ENCODE measurements around the gene ABCG8.

The ABCG8 gene

DNA sequence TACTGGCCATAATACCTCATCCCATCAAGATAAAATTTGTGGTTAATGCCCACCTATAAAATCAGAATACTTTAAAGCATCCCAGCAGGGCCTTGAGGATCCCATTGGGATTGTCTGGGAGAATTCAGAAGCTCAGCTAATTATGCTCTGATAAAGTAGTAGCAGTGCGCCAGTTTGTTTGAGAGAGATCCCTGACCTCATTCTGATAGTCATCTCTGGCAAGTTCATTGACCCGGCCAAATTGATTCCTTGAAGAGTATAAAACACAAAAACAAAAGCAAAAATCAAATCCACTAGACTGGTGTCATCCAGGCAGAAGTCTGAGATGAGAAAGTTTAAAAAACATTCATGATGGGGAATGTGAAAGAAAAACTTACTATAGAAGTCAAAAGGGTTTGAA lies 14.3 kb upstream of the ABCG8 start:
- peak in 1 of 42 donors; percentile 5 for DNase-seq
- intact Hi-C loops (cut with DNase I) = no loop called here

GRCh38 chr2:43824951-43825493 lies 13.7 kb upstream of the ABCG8 start:
- peak in 1 of 42 donors; percentile 4 for DNase-seq
- intact Hi-C loops (cut with DNase I) = no loop called here

DNA sequence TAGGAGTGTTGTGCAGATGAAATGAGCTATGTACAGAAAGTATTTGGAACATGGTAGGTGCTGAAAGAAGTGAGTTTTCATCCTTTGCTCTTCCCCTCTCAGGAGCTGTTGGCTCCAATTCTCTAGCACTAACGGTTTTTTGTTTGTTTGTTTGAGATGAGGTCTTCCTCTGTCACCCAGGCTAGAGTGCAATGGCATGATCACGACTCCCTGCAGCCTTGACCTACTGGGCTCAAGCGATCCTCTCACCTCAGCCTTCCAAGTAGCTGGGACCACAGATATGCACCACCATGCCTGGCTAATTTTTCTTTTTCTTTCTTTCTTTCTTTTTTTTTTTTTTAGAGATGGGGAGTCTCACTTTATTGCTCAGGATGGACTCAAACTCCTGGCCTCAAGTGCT lies 12.9 kb upstream of the ABCG8 start:
- no peak for DNase-seq
- intact Hi-C loops (cut with DNase I) = no loop called here

DNA sequence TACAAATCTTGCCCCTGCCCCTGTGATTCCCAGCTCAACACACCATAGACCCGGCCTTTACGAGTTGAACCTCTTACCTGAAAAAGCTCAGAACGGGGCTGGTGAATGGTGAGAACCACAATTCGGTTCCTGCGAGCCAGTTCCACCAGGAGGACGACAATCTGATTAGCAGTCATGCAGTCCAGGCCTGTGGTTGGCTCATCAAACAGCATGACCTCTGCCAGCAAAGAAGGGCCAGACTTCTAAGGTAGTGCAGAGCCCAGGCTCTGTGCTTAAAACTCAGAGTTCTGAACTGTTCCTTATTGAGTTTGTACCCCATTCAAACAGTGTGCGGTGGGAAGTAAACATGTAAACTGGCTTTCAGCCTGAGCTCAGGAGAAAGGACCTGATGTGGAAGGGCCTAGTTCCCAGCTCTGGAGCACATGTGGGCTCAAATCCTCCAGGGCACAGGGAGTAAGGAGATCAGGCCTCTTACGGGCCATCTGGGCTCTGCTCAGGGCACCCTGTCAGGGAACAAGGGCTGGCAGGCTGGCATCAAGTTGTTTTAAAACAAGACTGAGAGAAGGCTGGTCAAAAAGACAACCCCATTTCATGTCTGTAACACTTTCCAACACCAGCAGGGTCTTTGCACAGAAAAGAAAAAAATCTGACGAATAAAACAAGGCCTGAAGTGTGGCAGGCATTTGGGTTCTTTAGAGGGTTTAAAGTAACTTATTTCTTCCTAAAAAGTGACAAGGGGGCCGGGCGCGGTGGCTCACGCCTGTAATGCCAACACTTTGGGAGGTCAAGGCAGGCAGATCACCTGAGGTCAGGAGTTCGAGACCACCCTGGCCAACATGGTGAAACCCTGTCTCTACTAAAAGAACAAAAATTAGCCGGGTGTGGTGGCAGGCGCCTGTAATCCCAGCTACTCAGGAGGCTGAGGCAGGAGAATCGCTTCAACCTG lies 12.2 kb upstream of the ABCG8 start:
- intact Hi-C loops (cut with DNase I) = no loop called here
- DNase-seq = no peak

DNA sequence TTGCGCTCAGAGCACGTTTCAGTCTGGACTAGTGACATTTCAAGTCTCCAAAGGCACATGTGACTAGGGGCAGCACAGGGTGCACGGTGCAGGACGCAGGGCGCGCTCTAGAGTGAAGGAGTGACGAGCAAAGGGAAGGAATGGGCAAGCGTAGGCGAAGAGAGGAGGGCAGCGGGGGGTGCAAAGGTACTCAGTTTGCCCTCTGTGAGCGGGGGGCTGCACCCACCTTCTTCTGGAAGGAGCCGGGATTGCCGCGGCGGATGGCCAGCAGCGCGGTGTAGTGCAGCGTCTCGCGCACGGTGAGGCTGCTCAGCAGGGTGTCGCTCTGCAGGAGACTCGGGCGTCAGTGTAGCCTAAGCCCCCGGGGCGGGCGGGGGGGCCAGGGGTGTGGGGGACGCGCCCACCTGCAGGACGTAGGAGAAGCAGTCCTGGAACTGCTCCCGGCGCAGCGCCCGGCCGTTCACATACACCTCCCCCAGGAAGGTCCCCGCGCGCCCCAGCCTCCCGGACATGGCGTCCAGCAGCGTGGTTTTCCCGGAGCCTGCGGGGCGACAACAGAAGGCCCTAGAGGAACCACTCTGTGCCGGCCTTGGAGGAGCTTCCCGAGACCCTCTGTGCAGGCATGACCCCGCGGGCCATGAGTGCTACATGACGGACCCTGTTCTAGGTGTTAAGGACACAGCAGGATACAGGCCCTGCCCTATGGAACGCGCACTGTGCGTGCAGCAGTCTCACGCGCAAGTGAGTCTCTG lies 7.1 kb upstream of the ABCG8 start:
- intact Hi-C loops (cut with DNase I) = no loop called here
- peak in 8 of 42 donors; percentile 8 to 46 (median 18) for DNase-seq

GRCh38 chr2:43832457-43832856 lies 6.3 kb upstream of the ABCG8 start:
- no peak for DNase-seq
- intact Hi-C loops (cut with DNase I) = no loop called here

DNA sequence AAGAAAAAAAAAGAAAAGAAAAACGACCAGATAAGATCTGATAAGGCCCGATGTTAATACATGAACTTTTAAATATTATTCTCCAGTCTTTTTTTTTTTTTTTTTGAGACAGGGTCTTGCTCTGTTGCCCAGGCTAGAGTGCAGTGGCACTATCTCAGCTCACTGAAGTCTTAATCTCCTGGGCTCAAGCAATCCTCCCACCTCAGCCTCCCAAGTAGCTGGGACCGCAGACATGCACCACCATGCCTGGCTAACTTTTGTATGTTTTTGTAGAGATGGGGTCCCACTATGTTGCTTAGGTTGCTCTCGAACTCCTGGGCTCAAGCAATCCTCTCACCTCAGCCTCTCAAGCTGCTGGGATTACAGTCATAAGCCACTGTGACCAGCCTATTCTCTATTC lies 1.7 kb upstream of the ABCG8 start:
- intact Hi-C loops (cut with DNase I) = no loop called here
- DNase-seq = peak in 2 of 42 donors; percentile 3 to 19

- intact Hi-C loops (cut with DNase I) = no loop called here
- peak in 3 of 42 donors; percentile 7 to 23 (median 21) for DNase-seq
These were observed 776 bp upstream of the ABCG8 start for GRCh38 chr2:43837831-43838559.

DNA sequence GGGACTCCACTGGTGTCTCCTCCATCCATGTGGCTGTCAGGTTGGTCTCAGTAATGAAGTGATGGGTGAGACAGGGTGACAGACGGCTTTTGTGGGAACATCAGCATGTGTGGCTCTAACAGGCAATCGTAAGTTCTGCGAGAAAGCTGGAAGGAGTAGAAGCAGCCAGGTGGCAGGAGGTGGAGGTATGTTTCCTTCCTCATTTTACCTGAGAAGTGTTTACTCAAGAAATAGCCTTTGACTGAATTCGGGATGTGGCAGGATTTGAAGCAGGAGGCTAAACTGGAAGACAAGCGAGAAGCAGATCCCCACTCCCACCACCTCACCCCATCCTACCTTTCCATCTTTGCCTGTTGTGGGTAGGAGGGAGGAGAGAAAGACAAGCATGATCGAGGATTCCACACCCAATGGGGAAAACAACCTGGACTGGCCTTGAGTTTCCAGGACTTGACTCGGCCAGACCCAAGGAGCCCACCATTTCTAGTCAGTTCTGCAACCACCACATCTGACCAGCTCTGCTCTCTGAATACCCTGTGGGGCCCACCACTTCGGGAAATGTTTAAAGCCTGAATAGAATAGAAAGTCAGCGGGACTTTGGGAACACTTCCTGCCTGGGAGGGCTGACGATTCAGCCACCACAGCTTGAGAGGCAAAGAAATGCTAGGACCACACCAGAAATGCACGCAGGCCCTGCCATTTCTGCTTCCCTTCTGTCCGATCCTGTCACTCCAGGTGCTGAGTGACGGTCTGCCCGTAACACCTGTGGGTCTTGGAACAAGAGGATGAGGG lies 1.2 kb downstream of the ABCG8 start:
- intact Hi-C loops (cut with DNase I) = no loop called here

DNA sequence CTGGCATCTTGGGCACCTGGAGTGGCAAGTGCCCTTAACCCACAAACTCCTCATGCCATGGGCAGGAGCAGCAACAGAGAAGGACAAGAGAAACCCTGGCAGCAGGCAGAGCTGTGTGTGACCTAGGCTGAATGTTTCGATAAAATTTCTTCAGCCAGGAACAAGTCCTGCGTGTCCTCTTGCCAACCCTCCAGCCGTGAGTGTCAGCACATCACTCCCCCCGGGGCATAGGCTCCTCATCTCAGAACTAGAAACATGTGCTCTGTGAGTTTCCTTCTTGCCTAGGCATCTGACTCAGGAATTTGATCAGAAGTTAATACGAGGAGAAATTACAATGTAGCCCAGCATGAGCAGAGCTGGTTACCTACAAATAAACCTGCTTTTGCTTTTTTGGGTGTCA lies 2.2 kb downstream of the ABCG8 start:
- intact Hi-C loops (cut with DNase I) = no loop called here

More for the DNA sequence above, 1.2 kb downstream of the ABCG8 start:
- DNase-seq = peak in 5 of 42 donors; percentile 5 to 29 (median 17)

GRCh38 chr2:43841949-43842865 lies 3.4 kb downstream of the ABCG8 start:
- intact Hi-C loops (cut with DNase I) = no loop called here
- peak in 4 of 42 donors; percentile 17 to 34 (median 23) for DNase-seq

More for the DNA sequence above, 2.2 kb downstream of the ABCG8 start:
- peak in 5 of 42 donors; percentile 1 to 37 (median 36) for DNase-seq

GRCh38 chr2:43842866-43843226 lies 4.1 kb downstream of the ABCG8 start:
- peak in 1 of 42 donors; percentile 10 for DNase-seq
- intact Hi-C loops (cut with DNase I) = no loop called here

DNA sequence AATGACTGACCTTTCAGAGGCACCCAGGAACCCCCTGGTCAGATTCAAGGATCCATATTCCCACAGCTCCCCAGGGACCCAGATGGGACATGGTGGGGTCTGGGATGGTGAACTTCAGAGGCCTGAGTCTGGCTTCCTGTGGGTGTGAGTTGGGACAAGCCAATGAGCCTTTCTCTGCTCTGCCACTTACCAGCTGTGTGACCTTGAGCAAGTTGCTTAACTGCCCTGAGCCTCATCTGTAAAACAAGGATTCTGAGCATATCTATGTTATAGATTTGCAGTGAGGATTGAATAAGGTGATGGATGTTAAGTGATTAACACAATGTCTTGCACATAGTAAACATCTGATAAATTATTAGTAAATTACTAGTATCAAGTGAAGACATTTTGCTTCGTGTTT lies 6.4 kb downstream of the ABCG8 start:
- peak in 4 of 42 donors; percentile 13 to 29 (median 16) for DNase-seq
- intact Hi-C loops (cut with DNase I) = no loop called here

- peak in 4 of 42 donors; percentile 2 to 27 (median 12) for DNase-seq
- intact Hi-C loops (cut with DNase I) = no loop called here
These were observed 7.5 kb downstream of the ABCG8 start for GRCh38 chr2:43846140-43846793.

DNA sequence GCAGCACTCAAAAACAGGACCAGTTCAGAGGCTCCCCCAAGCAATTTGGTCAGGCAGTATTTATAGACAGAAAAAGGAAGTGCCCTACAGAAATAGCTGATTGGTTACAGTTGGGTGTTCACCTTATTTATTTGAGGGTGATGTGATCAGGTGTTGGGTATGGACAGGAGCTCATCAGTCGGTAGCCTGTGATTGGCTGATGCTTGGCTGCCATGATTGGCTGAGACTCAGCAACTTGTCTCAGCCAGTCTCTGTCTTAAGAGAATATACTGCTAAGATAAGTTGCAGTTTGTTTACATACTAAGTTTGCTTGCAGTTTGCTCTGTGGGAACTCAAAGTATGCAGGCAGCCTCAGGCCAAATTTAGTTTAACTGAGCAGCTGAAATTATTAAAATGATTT lies 9.4 kb downstream of the ABCG8 start:
- peak in 4 of 42 donors; percentile 2 to 23 (median 22) for DNase-seq
- intact Hi-C loops (cut with DNase I) = no loop called here
